ENCODE results near the gene PRDM5.

- TF ChIP-seq CTCF (IDR thresholded peaks at IDR 0.05; ENCODE audit: extremely low read depth in 1 of 2, insufficient read depth in 1 of 2, low read depth in 1 of 2, low read length in 2 of 2) (no peak), POLR2A (IDR thresholded peaks at IDR 0.05; ENCODE audit: low read depth, low read length) (no peak), MAX (IDR thresholded peaks at IDR 0.05; ENCODE audit: insufficient read depth, insufficient read length) (no peak), EZH2 (IDR thresholded peaks at IDR 0.05; ENCODE audit: borderline replicate concordance, low read depth, low read length, severe bottlenecking) (no peak), POLR2AphosphoS5 (IDR thresholded peaks at IDR 0.05; ENCODE audit: insufficient read depth, low read depth, low read length) (no peak)
Observed at GRCh38 chr4:120753854-120754253, 168.7 kb downstream of the PRDM5 start.

Data from endothelial cell of umbilical vein (primary cell).